GM18873 (cell line): Measurements from ENCODE around the gene MCF2L2.

ENCODE experiments used
- ATAC-seq: cut with Tn5 transposase; IDR thresholded peaks from one replicate; pipeline ENCODE4 v1.9.1; 2021; ENCODE audit warnings: mild to moderate bottlenecking, moderate library complexity, moderate number of reproducible peaks; ENCODE audit not compliant: unreplicated experiment, low FRiP score

The MCF2L2 gene

DNA sequence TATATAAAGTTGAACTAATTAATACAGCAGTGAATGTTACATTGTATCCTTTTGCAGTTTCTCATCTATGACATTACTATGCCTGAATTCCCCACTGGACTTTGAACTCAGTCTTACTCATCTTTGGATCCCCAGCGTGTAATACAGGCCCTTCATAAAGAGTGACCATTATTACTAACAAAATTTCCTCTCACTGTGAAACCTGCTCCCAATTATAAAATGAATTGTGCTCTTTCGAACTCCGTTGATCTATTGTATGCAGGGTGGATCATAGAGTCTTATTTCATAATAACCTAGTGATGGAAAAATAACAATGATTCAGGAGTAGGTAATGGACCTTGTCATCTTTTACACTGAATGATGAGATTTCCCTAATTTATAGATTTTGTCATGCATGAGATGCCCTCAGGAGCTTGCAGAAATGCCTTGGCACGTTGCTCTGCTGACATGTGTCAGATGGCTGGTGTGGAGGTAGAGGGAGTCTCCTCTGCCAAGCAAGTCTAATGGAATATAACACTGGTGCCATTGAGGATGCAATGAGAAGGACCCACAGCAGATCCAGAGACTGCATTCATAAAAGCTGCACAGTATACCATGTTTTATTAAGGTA lies 149.8 kb downstream of the MCF2L2 start:
- ATAC-seq, result no peak

DNA sequence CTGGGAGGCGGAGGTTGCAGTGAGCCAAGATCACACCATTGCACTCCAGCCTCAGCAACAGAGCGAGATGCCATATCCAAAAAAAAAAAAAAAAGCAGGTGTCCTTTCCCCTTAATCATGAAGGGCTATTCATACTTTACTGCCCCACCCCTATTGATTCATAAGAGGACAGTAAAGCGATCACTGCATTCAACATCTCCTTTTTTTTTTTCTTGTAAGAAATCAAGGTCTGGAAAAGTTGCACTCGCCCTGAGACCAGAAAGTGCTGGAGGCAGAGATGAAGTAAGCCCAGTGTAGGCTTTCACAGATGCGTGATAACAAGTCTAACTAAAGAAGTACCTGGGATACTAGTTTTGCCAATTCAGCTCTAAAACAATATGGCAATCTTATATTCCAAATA lies 151.2 kb downstream of the MCF2L2 start:
- ATAC-seq, result no peak

DNA sequence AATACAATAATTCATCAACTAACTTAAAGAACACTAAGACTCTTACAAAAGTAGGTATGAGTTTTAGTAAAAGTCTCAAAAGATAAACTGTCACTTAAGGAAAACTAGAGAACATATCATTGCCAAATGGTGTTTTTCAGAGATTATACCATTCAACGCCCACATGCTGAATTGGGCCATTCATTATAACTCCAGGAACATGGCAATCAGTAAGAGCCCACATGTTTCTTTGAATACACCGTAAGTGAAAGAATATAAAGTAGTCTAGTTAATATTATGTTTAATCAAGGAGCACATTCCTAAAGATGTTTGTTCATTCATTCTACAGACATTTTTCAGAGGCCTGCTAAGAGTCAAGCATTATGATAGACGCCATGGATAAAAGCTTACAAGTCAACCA lies 152.5 kb downstream of the MCF2L2 start:
- no peak for ATAC-seq

DNA sequence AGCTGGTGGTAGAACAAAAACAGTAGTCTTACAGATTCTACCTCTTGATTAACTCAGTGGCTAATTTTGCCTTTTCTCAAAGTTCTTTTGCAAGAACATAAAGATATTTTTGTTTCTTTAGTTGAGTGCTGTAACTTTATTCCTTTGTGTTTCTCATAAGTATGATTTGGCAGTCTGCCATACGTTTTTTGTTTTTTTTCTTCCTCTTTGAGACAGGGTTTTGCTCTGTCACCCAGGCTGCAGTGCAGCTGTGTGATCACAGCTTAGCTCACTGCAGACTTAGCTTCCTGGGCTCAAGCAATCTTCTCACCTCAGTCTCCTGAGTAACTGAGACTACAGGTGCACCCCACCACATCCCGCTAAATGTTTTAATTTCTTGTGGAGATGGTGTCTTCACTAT lies 153.0 kb downstream of the MCF2L2 start:
- ATAC-seq, result no peak

DNA sequence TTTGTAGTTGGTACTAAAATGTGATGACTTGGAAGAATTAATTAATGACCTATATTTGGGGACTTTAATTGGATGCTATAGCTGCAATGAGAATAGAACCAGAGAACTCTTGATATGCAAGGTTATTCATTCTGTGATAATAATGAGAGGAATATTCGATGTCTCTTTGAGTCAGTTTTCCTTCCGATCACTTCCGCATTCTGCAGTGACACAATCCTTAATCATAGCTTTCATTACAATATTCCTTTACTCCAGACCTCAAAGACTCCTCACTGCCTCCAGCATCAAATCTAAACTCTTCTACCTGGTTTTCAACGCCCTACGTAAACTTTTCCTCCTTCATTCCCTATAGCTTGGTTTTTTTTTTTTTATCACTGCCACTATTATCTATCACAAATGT lies 153.8 kb downstream of the MCF2L2 start:
- no peak for ATAC-seq

DNA sequence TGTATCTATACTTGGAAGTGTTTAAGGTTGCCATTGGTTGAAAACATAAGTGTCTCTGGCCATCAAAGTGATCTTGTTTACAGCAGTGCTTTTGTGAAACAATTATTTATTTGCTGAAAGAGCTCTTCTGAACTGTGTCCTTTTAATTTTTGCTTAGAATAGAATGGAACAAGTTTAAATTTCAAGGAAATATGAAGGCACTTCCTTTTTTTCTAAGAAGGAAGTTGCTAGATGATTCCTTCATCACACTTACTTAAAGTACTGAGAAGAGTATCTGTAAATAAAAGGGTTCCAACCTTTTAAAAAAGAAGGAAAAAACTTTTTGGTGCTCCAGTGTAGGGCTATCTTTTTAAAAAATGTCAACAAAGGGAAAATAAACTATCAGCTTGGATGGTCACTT lies 155.6 kb downstream of the MCF2L2 start:
- no peak for ATAC-seq

DNA sequence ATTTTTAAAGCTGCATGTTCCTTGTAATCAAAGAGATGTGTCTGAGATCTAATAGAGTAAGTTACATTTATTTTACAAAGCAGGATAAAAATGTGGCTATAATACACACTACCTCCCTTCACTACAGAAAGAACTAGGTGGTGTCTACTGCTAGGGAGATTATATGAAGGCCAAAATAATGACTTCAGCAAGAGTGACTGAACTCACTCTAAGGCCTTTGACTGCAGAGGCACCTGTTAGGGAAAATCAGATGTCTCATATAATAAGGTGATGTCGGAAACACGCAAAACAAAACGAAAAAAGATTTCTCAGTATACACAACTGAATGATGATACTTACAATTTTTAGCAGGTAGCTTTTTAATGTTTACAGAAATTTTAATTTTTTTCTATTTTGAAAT lies 156.3 kb downstream of the MCF2L2 start:
- no peak for ATAC-seq

DNA sequence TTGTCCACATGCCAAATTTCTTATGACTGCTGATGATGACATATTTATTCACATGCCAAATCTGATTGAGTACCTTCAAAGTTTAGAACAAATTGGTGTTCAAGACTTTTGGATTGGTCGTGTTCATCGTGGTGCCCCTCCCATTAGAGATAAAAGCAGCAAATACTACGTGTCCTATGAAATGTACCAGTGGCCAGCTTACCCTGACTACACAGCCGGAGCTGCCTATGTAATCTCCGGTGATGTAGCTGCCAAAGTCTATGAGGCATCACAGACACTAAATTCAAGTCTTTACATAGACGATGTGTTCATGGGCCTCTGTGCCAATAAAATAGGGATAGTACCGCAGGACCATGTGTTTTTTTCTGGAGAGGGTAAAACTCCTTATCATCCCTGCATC lies 158.1 kb downstream of the MCF2L2 start:
- ATAC-seq, result no peak

DNA sequence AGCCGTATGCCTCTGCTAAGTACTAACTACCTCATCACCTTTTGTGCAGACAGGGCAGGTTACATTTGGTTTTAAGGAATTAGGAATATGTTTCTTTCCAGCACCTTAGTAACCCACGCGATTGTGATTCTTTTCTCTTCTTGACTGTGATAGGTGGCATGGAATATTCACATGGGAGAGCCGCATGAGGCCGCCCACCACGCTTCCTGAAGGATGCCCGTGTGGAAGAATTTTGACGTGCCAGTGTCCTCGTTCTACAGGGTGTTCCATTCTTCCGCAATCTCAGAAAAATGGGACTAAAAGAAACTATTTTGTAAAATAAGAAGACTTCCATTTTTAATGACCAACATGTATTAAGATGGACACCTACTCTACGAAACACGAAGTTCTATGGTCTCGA lies 159.1 kb downstream of the MCF2L2 start:
- ATAC-seq, result no peak

DNA sequence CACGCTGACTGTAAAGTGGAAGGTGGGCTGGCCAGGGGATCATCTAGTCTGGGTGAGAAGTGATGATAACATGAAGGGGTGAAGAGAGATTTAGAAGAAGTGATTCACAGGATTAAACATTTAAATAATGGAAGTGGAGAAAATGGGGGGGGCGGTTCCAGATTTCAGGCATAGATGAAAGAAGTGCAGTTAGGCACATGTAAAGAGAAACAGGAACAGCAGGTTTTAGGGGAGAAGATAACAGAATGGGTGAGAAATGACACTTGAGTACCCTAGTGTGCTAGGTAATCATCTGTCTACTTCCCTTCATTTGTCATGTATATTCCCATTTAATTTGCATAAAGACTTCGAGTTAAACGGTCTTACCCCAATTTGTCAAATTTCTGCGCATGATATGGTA lies 160.1 kb downstream of the MCF2L2 start:
- no peak for ATAC-seq

DNA sequence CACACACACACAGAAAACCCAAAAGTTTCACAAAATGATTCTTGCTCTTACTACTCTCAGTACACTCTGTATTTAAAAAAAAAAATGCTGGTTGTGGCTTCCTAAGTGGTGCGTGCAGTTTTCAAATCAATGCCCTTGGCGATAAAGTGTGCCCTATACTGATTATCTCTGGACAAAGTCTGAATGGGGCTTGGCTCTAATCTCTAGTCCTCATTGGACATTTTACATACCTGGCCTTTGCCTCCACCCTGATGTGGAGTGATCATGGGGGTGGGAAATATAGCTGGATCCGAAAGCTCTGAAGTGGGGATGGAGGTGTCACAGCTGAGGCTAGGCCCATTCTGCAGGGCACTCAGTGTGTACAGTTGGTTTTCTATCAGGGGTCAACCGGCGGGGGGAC lies 161.3 kb downstream of the MCF2L2 start:
- ATAC-seq, result no peak

DNA sequence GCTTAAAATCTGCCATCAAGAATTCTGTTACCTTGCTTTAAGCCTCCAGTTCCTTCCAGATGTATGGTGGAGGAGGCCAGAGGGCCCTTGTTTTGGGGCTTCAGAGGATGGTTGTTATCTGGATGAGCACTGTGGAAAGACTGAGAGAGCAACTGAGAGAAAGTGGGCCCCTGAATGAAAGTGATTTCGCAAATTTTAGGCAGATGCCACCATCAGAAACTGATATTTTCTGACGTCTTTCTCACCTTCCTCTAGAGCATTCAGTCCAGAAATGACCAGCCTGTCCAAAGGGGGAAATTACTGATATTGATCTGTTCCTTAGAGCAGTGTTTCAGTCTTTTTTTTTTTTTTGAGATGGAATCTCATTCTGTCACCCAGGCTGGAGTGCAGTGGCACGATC lies 162.0 kb downstream of the MCF2L2 start:
- ATAC-seq, result no peak

DNA sequence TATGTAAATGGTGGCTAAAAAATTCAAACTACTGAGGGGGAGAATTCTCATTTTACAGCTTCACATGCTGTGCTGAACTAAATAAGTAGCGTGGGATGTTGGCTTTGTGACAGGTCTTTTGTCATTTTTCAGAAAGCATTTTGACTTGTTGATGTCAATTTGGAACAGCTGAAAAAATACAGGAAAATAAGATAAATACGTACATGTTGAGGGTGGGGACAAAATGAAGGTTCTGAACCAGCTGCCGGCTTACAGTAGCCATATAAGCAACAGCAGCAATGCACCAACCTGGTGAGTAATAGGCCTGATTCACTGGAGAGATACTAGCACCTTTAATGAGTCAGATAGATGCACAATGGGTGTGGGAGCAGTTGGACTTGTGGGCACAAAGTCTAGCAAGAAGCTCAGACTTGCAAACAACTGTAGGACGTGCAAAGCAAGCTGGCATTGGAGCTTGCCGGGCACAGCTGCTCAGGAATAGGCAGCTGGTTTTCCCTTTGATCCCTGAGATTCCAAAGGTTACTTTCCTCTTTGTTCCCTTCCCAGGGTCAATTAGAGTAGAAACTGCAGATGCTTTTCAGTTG lies 162.5 kb downstream of the MCF2L2 start:
- no peak for ATAC-seq

DNA sequence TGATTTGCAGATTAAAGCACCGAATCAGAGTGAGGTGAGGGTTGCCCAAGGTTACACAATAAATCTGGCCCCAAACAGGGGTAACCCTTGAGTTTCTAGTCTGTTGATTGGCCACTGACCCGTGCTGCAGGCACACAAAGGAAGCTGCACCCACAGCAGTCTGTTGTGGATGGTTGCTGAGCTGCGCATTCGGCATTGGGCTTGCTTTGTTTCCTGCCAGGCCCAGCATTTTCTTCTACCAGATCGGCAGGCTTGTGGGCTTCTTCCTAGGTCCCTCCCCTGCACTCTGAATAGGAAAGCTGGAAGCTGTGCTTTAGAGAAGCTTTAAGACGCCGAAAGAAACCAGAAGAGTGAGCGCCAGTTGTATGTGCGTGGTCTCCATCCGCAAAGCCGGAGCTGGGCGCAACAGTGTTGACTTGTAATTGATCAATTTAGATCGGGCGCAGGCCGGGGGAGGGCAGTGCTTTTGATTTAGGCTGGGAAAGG lies 163.2 kb downstream of the MCF2L2 start:
- no peak for ATAC-seq

DNA sequence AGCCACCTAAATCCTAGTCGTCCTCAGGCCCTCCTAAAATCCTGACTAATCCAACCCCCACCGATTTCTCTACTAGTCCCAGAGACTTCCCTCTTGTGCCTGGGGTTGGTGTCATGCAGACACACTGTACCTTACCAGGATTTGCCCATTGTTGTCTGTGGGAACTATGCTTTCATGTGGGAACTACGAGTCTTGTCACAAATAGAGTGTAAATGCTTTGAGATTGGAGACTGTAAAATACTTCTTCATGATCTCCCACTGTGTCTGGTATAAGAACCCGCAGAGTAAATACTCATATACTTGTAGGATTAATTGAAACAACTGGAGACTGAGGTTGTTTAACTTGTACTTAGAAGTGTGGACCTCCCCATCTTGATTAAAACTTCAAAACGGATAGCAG lies 164.2 kb downstream of the MCF2L2 start:
- no peak for ATAC-seq

DNA sequence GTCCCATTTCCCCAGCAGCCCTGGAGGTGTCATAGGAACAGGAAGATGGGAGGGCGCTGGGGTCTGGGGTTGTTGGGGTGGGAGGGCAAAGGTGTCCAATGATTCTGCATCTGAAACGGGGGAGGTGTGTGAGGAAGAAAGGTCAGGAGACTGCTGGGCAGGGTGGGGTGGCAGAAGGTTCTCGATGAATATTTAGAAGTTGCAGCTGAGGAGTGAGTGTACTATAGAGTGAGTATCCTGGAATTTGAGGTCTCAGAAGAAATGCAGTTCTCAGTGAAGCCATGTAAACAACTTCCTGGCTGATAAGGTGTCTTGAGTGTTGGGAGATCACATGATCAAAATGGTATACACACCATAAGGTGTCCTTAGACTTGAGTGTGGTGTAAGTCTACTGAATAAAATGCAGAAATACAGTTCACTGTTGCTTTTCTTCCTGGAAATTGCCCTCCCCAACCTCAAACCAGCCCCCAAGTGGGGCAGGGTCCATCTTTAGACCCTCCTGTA lies 165.5 kb downstream of the MCF2L2 start:
- no peak for ATAC-seq

DNA sequence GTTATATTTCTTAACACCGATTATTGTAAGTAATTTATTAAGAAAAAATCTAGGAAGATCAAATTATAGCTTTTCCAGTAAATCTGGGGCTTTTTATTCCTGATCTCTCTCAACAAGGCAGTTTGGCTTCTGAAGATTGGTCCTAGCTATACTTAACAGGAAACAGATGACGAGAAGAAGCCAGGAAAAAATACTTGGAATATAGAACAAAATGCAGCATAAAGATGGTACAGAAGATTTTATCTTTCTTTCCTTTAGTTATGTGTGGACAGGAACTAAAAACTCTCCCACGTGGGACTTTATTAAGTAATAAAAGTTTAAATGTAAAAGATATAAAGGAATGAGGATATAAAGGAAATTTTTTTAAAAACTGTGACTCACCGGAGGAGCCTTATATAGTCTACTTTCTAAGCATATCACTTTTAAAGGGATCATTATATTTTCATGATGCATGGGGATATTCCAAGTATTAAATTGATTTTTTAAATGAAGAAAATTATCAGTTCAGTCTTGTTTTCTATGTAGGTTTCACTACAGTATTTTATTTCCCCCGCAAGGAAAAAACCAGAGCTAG lies 167.2 kb downstream of the MCF2L2 start:
- no peak for ATAC-seq

DNA sequence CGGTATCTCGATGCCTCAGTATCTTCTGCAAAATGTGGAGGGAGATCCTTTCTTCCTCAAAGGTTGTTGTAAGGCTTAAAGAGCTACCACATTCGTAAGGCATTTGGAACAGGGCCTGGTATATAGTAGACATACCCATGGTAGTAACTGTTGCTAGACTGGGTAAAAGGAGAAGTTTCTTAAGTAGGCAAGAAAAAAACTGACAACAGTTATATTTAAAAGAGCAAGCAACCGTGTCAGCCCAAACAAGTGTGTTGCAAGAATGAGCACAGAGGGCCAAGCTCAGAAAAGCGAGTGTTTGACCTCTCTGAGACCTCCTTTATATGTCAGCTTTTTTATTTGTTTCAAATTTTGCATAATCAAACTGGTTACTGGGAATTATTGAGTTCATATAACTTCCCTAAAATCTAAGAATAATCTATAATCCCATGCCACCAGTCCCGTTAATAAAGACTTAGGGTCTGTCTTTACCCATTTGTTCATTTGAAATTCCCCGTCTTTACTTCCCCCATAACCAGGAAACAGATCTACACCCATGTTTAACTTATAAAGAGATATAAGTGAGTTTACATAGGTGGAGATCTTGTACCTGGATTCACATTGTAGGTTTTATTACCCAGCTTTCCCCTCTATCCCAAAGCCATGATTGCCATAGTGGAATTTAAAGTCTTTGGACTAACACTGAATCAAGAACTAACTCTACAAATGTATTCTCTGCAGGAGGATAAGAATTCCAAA lies 168.1 kb downstream of the MCF2L2 start:
- ATAC-seq, result no peak

DNA sequence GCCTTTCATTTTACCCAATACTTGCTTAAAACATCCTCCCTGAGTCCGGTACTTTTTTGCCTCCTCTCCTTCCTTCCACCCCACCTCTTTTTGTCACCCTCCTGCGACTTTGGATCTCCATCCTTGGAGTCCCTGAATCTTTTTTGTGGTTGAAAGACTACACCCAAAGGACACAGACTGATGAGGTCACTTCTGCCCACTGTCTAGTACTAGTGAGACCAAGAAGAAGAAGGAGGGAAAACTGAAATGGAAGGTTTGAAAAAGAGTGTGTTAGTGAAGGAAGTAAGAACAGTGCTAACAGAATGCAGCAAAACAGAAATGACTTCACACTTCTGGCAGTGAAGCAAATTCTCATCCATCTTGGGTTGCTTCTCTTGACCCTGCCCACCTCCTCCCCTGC lies 168.8 kb downstream of the MCF2L2 start:
- no peak for ATAC-seq

DNA sequence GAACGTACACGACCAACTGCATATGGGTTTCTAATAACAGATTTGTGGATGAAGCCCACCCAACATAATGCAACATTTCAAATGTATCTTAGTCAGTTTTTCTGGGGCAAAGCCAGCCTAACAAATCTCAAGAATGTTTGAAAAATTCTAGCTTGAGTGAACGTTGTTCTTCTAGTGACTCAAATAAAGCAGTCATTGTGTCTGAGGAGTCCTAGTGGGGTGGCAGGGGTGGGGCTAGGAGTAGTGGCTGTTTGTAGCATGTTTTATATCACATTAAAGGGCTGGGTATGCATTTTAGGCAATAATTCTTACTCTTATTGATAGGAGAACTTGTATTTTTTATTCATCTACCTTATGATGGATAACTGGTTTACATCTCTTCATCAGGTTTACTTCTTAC lies 169.3 kb downstream of the MCF2L2 start:
- no peak for ATAC-seq

DNA sequence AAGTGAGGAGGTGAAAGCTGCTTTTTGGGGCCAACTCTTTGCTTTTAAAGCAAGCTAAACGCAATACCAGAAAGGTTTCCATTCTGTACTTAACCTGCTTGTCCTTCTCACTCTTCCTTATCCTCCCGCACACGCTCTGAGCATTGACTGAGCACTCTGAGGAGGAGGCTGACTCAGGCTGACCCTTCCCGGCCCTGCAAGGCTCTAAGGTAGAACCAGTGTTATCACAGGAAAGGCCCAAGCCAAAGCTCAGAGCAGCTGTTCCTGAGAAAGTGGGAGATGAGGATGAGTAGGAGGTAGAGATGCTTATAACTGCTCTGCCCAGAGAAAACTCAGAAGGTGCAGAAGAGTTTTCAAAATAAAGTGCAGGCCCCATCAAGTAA lies 173.1 kb downstream of the MCF2L2 start:
- ATAC-seq, result no peak
